NCI-H1694 treated with DMSO at 0.1 percent for 48 hours (cell line): ENCODE measurements around the gene PPIP5K1.

ENCODE experiments used
- DNase-seq: peaks from one replicate; lab custom pipeline; 2025; lab: John Stamatoyannopoulos, UW

PPIP5K1 gene

GRCh38 chr15:43488790-43489189 lies 101.2 kb downstream of the PPIP5K1 start:
- DNase-seq = no peak

DNA sequence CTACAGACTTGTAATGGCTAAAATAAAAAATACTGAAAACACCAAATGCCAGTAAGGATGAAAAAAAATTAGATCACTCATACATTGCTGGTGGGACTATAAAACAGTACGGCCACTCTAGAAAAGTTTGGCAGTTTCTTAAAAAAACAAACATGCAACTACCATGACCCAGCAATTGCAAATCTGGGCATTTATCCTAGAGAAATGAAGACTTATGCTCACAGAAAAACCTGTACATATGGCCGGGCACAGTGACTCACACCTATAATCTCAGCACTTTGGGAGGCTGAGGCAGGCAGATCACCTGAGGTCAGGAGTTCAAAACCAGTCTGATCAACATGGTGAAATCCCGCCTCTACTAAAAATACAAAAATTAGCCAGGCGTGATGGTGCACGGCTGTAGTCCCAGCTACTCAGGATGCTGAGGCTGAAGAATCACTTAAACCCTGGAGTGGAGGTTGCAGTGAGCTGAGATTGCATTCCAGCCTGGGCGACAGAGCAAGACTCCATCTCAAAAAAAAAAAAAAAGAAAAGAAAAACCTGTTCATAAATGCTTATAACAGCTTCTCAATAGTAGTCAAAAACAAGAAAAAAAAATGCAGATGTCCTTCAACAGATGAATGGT lies 102.6 kb downstream of the PPIP5K1 start:
- no peak for DNase-seq

GRCh38 chr15:43484455-43484854 lies 105.6 kb downstream of the PPIP5K1 start:
- DNase-seq = no peak
